ENCODE data around the gene UBL7.

UBL7 gene

GRCh38 chr15:74443100-74443909 is 17.7 kb downstream of the UBL7 start:
- H3K4me3 ChIP-seq (ENCODE audit: low read depth, low read length): no peak overlapping the region
- TF ChIP-seq CTCF (IDR thresholded peaks at IDR 0.05; ENCODE audit: borderline replicate concordance, insufficient read depth, low read depth, low read length): no peak

GRCh38 chr15:74442604-74443003 is 18.4 kb downstream of the UBL7 start:
- no peak for TF ChIP-seq CTCF (IDR thresholded peaks at IDR 0.05; ENCODE audit: borderline replicate concordance, insufficient read depth, low read depth, low read length)
- no peak overlapping the region for H3K4me3 ChIP-seq (ENCODE audit: low read depth, low read length)

- H3K4me3 ChIP-seq (ENCODE audit: low read depth, low read length): no peak overlapping the region
- no peak for TF ChIP-seq CTCF (IDR thresholded peaks at IDR 0.05; ENCODE audit: borderline replicate concordance, insufficient read depth, low read depth, low read length)
Observed at GRCh38 chr15:74442063-74442462, 18.9 kb downstream of the UBL7 start.

- H3K4me3 ChIP-seq (ENCODE audit: low read depth, low read length): no peak overlapping the region
- TF ChIP-seq CTCF (IDR thresholded peaks at IDR 0.05; ENCODE audit: borderline replicate concordance, insufficient read depth, low read depth, low read length): no peak
Observed at GRCh38 chr15:74441248-74441941, 19.6 kb downstream of the UBL7 start.

- peak; percentile 91 for TF ChIP-seq CTCF (IDR thresholded peaks at IDR 0.05; ENCODE audit: borderline replicate concordance, insufficient read depth, low read depth, low read length)
- H3K4me3 ChIP-seq (ENCODE audit: low read depth, low read length): no peak overlapping the region
Observed at GRCh38 chr15:74438721-74439316, 22.1 kb downstream of the UBL7 start.

GRCh38 chr15:74438206-74438605 is 22.8 kb downstream of the UBL7 start:
- H3K4me3 ChIP-seq (ENCODE audit: low read depth, low read length): no peak overlapping the region
- TF ChIP-seq CTCF (IDR thresholded peaks at IDR 0.05; ENCODE audit: borderline replicate concordance, insufficient read depth, low read depth, low read length): no peak

Data from GM12875 (cell line).